MM.1S (cell line): ENCODE measurements around the gene KYNU.

Source experiments
- CTCF ChIP-seq: fragments of 300-600 bp; sonication (generic); IDR thresholded peaks from 2 replicates; pipeline ENCODE4 v1.5.1; 2016; ENCODE audit warnings: antibody characterized with exemption, low read length, mixed read lengths
- EZH2 ChIP-seq: fragments of 300-600 bp; sonication (generic); optimal IDR thresholded peaks from 2 replicates; pipeline ENCODE3; 2017; ENCODE audit warnings: low read depth, mild to moderate bottlenecking, antibody characterized with exemption, low read length, mixed read lengths
- EZH2phosphoT487 ChIP-seq: fragments of 300-600 bp; sonication (generic); IDR thresholded peaks from 2 replicates; pipeline ENCODE4 v1.6.1; 2018; ENCODE audit warnings: antibody characterized with exemption, low read length

GRCh38 chr2:142957144-142957543 lies 79.7 kb downstream of the KYNU start:
- TF ChIP-seq CTCF: no peak
- TF ChIP-seq EZH2phosphoT487: no peak
- TF ChIP-seq EZH2: no peak
